Nephron progenitor cell (in vitro differentiated cells): Measurements from ENCODE around the gene PCDH1.
A peak's percentile ranks its signal among the peaks of the same experiment; 100 is the strongest.

ENCODE experiments used
- DNase-seq: peaks from one replicate; pipeline ENCODE4 v3.0.0; 2021
- H3K27ac Mint-ChIP-seq: 2 replicates; pipeline ENCODE4 v1.8.0; 2021; ENCODE audit warnings: mild to moderate bottlenecking, moderate library complexity, mixed read lengths
- H3K27me3 Mint-ChIP-seq: 2 replicates; pipeline ENCODE4 v1.8.0; 2021; ENCODE audit warnings: mild to moderate bottlenecking, low read depth, mixed read lengths; ENCODE audit not compliant: poor library complexity
- H3K36me3 Mint-ChIP-seq: 2 replicates; pipeline ENCODE4 v1.8.0; 2021; ENCODE audit warnings: low read depth, mixed read lengths
- H3K4me1 Mint-ChIP-seq: 2 replicates; pipeline ENCODE4 v1.8.0; 2021; ENCODE audit warnings: mixed read lengths
- H3K4me3 Mint-ChIP-seq: 2 replicates; pipeline ENCODE4 v1.8.0; 2021; ENCODE audit warnings: mild to moderate bottlenecking, moderate library complexity, mixed read lengths
- H3K9me3 Mint-ChIP-seq: 2 replicates; pipeline ENCODE4 v1.8.0; 2021; ENCODE audit warnings: mild to moderate bottlenecking, moderate library complexity, mixed read lengths
- TF ChIP-seq, protein P1 (sequence below): fragments of 200-600 bp; sonication (generic); IDR thresholded peaks from 2 replicates; pipeline ENCODE4 v1.5.0; 2021; ENCODE audit warnings: antibody characterized with exemption

Gene PCDH1

DNA sequence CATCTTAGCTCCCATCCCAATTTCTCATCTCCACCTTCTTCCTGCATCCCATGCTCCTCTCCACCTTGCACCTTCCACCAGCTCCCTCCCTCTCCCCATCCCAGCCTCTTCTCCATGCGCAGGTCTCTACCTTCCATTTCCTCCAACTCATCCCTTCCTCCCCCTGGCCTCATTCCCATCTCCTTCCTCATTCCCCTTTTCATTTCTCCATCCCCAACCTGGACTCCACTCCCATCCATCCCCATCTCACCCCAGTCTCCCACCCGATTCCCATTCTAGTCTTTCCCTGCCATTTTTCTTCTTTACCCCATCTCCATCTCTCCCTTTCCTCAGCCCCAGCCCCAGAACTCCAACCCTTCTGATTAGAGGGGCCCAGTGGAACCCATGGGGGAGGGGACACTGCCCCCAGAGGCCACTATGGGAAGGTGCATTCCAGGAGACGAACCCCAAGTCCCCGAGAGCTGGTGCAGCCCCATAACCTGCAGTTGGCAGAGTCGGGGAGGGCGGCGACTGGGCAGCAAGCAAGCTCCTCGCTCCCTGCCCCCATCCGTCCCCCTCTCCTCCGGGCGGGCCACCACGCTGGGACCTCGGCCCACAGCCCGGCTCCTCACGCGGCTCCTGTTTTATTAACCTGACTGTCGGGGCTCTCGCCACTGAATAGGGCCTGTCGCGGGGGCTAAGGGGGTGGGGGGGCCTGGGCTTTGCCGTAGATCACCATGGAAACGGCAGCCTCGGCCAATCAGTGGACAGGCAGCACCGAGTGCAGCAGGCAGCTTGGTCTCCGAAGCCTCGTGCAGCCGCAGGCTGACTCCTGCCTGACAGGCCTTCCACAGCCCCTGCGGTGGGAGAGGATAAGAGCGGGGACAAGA is 66.7 kb downstream of the PCDH1 start:
- no peak overlapping the region for H3K27ac Mint-ChIP-seq
- H3K4me1 Mint-ChIP-seq, result peaks cover 28% of the 10 kb centered on the region
- peaks cover 77% of the 10 kb centered on the region for H3K27me3 Mint-ChIP-seq
- TF ChIP-seq, protein P1, sequence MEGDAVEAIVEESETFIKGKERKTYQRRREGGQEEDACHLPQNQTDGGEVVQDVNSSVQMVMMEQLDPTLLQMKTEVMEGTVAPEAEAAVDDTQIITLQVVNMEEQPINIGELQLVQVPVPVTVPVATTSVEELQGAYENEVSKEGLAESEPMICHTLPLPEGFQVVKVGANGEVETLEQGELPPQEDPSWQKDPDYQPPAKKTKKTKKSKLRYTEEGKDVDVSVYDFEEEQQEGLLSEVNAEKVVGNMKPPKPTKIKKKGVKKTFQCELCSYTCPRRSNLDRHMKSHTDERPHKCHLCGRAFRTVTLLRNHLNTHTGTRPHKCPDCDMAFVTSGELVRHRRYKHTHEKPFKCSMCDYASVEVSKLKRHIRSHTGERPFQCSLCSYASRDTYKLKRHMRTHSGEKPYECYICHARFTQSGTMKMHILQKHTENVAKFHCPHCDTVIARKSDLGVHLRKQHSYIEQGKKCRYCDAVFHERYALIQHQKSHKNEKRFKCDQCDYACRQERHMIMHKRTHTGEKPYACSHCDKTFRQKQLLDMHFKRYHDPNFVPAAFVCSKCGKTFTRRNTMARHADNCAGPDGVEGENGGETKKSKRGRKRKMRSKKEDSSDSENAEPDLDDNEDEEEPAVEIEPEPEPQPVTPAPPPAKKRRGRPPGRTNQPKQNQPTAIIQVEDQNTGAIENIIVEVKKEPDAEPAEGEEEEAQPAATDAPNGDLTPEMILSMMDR, result peak; percentile 65
- H3K9me3 Mint-ChIP-seq, result no peaks in the 10 kb centered on the region
- H3K36me3 Mint-ChIP-seq, result no peaks in the 10 kb centered on the region
- H3K4me3 Mint-ChIP-seq, result peak overlapping the region; percentile 73
- DNase-seq, result peak; percentile 68

DNA sequence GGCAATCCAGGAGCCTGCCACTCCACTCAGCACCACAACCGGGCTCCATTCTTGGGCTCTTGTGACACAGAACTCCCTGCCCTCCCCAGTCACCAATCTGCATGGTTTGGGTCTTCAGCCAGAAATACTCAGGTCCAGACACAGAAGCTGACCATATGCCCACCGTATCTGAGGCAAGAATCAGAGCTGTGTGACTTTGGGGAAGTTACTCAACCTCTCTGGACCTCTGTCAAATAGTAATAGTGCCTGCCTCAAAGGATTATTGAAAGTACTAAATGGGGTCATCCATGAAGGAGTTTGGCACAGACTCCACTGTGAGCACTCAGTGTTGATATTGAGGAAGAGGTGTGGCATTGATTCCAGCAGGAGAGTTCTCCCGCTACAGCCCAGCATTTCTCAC is 67.5 kb downstream of the PCDH1 start:
- Mint-ChIP-seq H3K4me3 (no peak overlapping the region), H3K4me1 (peaks cover 31% of the 10 kb centered on the region), H3K27me3 (peaks cover 81% of the 10 kb centered on the region), H3K9me3 (no peaks in the 10 kb centered on the region), H3K36me3 (no peaks in the 10 kb centered on the region), H3K27ac (no peak overlapping the region)
- no peak for DNase-seq
- TF ChIP-seq, protein P1, result no peak

DNA sequence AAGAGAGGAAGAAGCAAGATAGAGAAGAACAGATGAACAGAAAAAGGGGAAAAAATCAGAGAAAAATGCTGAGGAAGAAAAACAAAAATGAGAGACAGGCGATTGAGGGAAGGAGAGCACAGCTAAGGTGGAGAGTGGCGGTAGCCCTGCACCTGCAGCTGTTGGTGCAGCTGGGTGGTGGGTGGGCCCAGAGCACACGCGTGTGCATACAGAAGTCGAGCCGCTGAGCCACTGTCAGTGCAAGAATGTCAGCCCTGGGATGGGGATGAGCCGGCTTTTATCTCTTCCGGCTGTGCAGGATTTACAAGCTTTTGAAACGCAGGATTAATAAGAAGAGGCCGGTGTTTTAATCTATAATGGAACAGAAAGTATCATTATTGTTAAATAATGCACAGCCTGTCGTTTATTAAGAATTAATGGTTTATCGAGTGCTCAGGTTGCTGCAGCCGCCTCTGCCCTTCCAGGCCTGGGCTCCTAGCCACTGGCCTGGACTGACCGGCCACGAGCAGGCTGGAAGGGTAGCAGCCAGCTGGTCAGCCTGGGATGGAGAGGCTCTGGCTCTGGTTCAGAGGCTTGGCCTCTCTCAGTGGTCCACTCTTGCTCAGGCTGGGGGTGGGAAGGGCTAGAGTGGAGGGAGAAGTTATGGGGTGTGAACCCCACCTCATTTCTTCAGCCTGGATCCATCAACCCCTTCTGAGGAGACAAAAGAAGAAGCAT is 68.7 kb downstream of the PCDH1 start:
- Mint-ChIP-seq H3K4me3 (no peak overlapping the region), H3K36me3 (no peaks in the 10 kb centered on the region), H3K27ac (no peak overlapping the region), H3K27me3 (peaks cover 83% of the 10 kb centered on the region), H3K9me3 (no peaks in the 10 kb centered on the region), H3K4me1 (peaks cover 35% of the 10 kb centered on the region)
- TF ChIP-seq, protein P1, result no peak
- DNase-seq, result no peak

GRCh38 chr5:141808857-141809256 is 69.4 kb downstream of the PCDH1 start:
- TF ChIP-seq, protein P1, result no peak
- Mint-ChIP-seq H3K27ac (no peak overlapping the region), H3K36me3 (no peaks in the 10 kb centered on the region), H3K4me1 (peaks cover 41% of the 10 kb centered on the region), H3K27me3 (peaks cover 86% of the 10 kb centered on the region), H3K9me3 (no peaks in the 10 kb centered on the region), H3K4me3 (no peak overlapping the region)
- DNase-seq, result no peak

- Mint-ChIP-seq H3K4me3 (no peak overlapping the region), H3K9me3 (no peaks in the 10 kb centered on the region), H3K27ac (no peak overlapping the region), H3K4me1 (peaks cover 37% of the 10 kb centered on the region), H3K27me3 (peaks cover 89% of the 10 kb centered on the region), H3K36me3 (no peaks in the 10 kb centered on the region)
- TF ChIP-seq, protein P1, result no peak
- no peak for DNase-seq
These were observed 70.5 kb downstream of the PCDH1 start for GRCh38 chr5:141807732-141808131.
